Lung (tissue), 12 donors: ENCODE data around the gene LEPROT. TPM values are rescaled to one million over a fixed set of nuclear protein-coding genes. Genes with fewer than 3 reads are reported as not detected.

Experiments
- ATAC-seq: fragments of 200-7000 bp; cut with Tn5 transposase; one replicate; pipeline ENCODE4 v1.9.1; 2020; ENCODE audit warnings: moderate number of reproducible peaks; ENCODE audit not compliant: insufficient read depth, low FRiP score
- DNase-seq, 3 donors: peaks; one replicate each; pipeline ENCODE4 v3.0.0-alpha.2; 2013 to 2017
- H3K27ac ChIP-seq, 2 donors: one replicate each; pipeline ENCODE4 v1.5.1; 2013; ENCODE audit warnings: mild to moderate bottlenecking in 2 of 2, moderate library complexity in 2 of 2, control low read depth in 1 of 2, inconsistent platforms in 1 of 2, low read depth in 1 of 2, low read length in 1 of 2
- H3K27me3 ChIP-seq, 3 donors: one replicate each; pipeline ENCODE4 v1.5.1; 2013; ENCODE audit warnings: low read length in 2 of 3; ENCODE audit not compliant: control insufficient read depth in 3 of 3, insufficient read depth in 3 of 3
- H3K36me3 ChIP-seq, 4 donors: one replicate each; pipeline ENCODE4 v1.5.1; 2013; ENCODE audit warnings: low read length in 4 of 4, mild to moderate bottlenecking in 1 of 4, moderate library complexity in 1 of 4; ENCODE audit not compliant: control insufficient read depth in 4 of 4, insufficient read depth in 4 of 4
- H3K4me1 ChIP-seq, 5 donors: one replicate each; pipeline ENCODE4 v1.5.1; 2013; ENCODE audit warnings: low read length in 5 of 5, mild to moderate bottlenecking in 2 of 5, moderate library complexity in 1 of 5; ENCODE audit not compliant: control insufficient read depth in 5 of 5, insufficient read depth in 5 of 5
- H3K4me3 ChIP-seq: one replicate; pipeline ENCODE4 v1.5.1; 2013; ENCODE audit warnings: mild to moderate bottlenecking, control low read depth, moderate library complexity
- H3K9ac ChIP-seq, 2 donors: one replicate each; pipeline ENCODE4 v1.5.1; 2013; ENCODE audit warnings: low read length in 2 of 2, control low read depth in 1 of 2; ENCODE audit not compliant: insufficient read depth in 1 of 2
- H3K9me3 ChIP-seq, 4 donors: one replicate each; pipeline ENCODE4 v1.5.1; 2013; ENCODE audit warnings: low read length in 3 of 4, mild to moderate bottlenecking in 1 of 4, moderate library complexity in 1 of 4; ENCODE audit not compliant: control insufficient read depth in 4 of 4, insufficient read depth in 3 of 4
- WGBS, 2 donors: extraction: QIAGEN DNeasy Blood & Tissue Kit; methylation state at CpG; one replicate each; pipeline ENCODE4 v1.1.7; 2013; 5-methylcytosine and 5-hydroxymethylcytosine counted together
- polyA plus RNA-seq, 2 donors: library from polyadenylated mRNA; stranded (reverse); fragments of 200-250 nt; gene quantifications; one replicate each; pipeline ENCODE4 v1.2.1, GENCODE V29; 2013
- total RNA-seq, 2 donors: library from RNA; depleted of rRNA in 1 of 2; stranded (reverse); fragments of >200 nt in 1 of 2; gene quantifications; one replicate each; pipeline ENCODE4 v1.2.1, GENCODE V29; 2014 to 2021
- TF ChIP-seq, protein P1 (sequence below): IDR thresholded peaks from 2 replicates; pipeline ENCODE4 v1.5.1; 2012; ENCODE audit warnings: mild to moderate bottlenecking; ENCODE audit errors: control extremely low read depth, extremely low read depth
- donor health status: control.
- donor health status: control.
- donor health status: Bipolar disorder and iron deficiency.
- donor health status: healthy.
- donor health status: DM: yes; HTN: yes; CAD: no.

Gene LEPROT
- total and polyA plus RNA-seq, 4 donors: 43.0 to 88.6 (median 68.5) TPM

DNA sequence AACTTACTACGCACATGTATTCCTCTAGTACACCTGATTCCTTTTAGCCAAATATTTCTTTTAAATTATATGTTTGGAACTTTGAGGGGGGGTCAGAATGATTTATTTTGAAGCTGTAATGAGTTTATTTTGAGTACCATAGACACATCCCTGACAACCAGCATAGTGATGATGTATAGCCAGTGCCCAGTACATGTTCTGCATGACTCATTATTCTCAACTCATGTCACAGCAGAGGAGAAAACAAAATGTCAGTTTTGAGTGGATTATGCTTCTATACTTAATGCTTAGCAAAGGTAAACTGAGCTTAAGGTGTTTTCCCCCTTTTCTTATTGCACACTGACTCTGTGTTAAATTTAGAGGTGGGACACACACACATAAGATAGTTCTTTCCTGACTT lies 22.4 kb upstream of the LEPROT start:
- Histone ChIP-seq H3K27me3 (no peaks in the 10 kb centered on the region), H3K27ac (no peak overlapping the region), H3K9ac (no peak overlapping the region), H3K4me1 (no peaks in the 10 kb centered on the region), H3K36me3 (no peaks in the 10 kb centered on the region), H3K9me3 (no peaks in the 10 kb centered on the region), H3K4me3 (no peak overlapping the region)
- no peak for DNase-seq
- ATAC-seq: no peak
- 95 to 98% methylated on average over 1 of the region's 1 CpG for WGBS, 2 donors
- TF ChIP-seq, protein P1, sequence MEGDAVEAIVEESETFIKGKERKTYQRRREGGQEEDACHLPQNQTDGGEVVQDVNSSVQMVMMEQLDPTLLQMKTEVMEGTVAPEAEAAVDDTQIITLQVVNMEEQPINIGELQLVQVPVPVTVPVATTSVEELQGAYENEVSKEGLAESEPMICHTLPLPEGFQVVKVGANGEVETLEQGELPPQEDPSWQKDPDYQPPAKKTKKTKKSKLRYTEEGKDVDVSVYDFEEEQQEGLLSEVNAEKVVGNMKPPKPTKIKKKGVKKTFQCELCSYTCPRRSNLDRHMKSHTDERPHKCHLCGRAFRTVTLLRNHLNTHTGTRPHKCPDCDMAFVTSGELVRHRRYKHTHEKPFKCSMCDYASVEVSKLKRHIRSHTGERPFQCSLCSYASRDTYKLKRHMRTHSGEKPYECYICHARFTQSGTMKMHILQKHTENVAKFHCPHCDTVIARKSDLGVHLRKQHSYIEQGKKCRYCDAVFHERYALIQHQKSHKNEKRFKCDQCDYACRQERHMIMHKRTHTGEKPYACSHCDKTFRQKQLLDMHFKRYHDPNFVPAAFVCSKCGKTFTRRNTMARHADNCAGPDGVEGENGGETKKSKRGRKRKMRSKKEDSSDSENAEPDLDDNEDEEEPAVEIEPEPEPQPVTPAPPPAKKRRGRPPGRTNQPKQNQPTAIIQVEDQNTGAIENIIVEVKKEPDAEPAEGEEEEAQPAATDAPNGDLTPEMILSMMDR: no peak

DNA sequence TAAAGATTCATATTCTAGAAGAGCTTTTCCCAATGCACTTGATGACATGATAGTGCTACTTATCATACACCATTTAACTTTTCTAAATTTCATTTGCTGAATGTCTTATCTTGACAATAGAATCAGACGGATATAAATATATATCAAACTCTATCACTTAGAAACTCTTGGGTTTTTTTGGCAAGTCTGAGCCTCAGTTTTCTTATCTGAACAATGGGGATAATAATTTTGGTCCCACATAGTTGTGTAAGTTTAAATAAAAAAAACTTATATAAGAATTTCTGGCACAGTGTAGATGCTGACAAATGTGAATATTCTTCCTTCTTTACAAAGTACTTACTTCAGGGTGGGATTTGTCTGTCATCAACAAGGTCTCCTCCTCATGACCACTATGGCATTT lies 21.5 kb upstream of the LEPROT start:
- Histone ChIP-seq H3K4me3 (no peak overlapping the region), H3K27me3 (no peaks in the 10 kb centered on the region), H3K27ac (no peak overlapping the region), H3K36me3 (no peaks in the 10 kb centered on the region), H3K9me3 (no peaks in the 10 kb centered on the region), H3K9ac (no peak overlapping the region), H3K4me1 (no peaks in the 10 kb centered on the region)
- 96 to 97% methylated on average over 1 of the region's 1 CpG for WGBS, 2 donors
- ATAC-seq: no peak
- TF ChIP-seq, protein P1: no peak
- DNase-seq: no peak

DNA sequence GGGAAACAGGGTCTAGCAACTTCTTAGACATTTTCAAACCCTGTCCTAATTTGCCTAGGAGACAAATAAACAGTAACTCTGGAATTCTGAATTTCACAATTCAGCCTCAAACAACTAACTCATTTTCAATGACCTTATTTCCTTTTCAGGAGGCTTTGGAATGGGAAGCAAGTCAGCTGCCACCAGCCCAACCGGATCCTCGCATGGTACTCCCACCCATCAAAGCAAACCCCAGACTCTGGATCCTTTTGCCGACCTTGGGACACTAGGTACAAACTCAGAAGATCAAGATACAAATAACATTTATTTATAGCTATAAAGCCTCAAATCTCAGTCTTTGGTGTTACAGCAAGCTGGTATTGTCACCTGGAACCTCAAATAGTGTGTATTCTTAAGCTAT lies 18.9 kb upstream of the LEPROT start:
- H3K9ac ChIP-seq: no peak overlapping the region
- ATAC-seq (no peak), DNase-seq (no peak)
- no peaks in the 10 kb centered on the region for H3K36me3 ChIP-seq
- WGBS, 2 donors: 90 to 97% methylated on average over 3 of the region's 3 CpGs
- H3K9me3 ChIP-seq: no peaks in the 10 kb centered on the region
- H3K4me3 ChIP-seq: no peak overlapping the region
- no peak overlapping the region for H3K27ac ChIP-seq
- peaks cover 0 to 4% (median 0%) of the 10 kb centered on the region in 5 donors for H3K4me1 ChIP-seq
- TF ChIP-seq, protein P1: no peak
- no peaks in the 10 kb centered on the region for H3K27me3 ChIP-seq

DNA sequence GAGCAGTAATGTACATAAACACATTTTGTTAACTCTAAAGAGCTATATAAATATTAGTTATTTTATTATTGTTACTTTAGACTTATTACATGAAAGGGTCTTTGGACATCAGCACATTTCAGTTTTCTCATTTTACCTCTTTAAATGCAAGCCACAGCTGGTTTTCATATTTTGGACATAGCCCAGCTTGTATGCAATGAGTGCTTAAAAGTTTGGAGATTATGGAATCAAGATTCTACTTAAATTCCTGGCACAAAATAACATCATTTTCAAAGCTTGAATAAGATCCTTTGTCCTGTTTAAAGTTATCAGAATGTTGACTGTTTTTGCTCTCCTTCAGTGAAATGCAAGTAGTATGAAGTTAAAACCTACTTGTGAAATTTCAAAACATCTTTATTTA lies 15.5 kb upstream of the LEPROT start:
- peaks cover 0 to 4% (median 0%) of the 10 kb centered on the region in 5 donors for H3K4me1 ChIP-seq
- peak; percentile 13 to 81 (median 76) for DNase-seq
- no peaks in the 10 kb centered on the region for H3K27me3 ChIP-seq
- no peaks in the 10 kb centered on the region for H3K9me3 ChIP-seq
- H3K27ac ChIP-seq: no peak overlapping the region
- H3K36me3 ChIP-seq: no peaks in the 10 kb centered on the region
- TF ChIP-seq, protein P1: no peak
- no peak for ATAC-seq
- H3K4me3 ChIP-seq: no peak overlapping the region
- no peak overlapping the region for H3K9ac ChIP-seq
